GM18867 (cell line): ENCODE measurements around the gene PINK1.
A peak's percentile ranks its signal among the peaks of the same experiment; 100 is the strongest.

Source experiments
- ATAC-seq: cut with Tn5 transposase; IDR thresholded peaks from one replicate; pipeline ENCODE4 v1.9.1; 2021; ENCODE audit warnings: mild to moderate bottlenecking, moderate library complexity; ENCODE audit not compliant: unreplicated experiment

The PINK1 gene

GRCh38 chr1:20643080-20643479 lies 9.8 kb downstream of the PINK1 start:
- no peak for ATAC-seq

DNA sequence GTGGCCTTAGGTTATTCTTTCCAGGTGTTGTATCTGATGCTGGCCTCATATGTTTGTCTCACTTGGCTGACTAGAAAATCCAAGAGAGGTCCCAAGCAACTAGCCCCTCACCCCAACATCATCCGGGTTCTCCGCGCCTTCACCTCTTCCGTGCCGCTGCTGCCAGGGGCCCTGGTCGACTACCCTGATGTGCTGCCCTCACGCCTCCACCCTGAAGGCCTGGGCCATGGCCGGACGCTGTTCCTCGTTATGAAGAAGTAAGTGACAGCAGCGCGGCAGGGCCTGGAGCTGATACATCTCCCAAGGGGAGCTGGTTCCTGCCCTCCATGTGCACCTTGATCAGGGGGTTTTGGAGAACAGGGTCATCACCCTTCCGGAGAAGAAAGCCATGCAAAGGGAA lies 11.2 kb downstream of the PINK1 start:
- ATAC-seq, result no peak

- no peak for ATAC-seq
These were observed 12.2 kb downstream of the PINK1 start for GRCh38 chr1:20645414-20645813.

- ATAC-seq, result no peak
These were observed 15.2 kb downstream of the PINK1 start for GRCh38 chr1:20648438-20648837.

DNA sequence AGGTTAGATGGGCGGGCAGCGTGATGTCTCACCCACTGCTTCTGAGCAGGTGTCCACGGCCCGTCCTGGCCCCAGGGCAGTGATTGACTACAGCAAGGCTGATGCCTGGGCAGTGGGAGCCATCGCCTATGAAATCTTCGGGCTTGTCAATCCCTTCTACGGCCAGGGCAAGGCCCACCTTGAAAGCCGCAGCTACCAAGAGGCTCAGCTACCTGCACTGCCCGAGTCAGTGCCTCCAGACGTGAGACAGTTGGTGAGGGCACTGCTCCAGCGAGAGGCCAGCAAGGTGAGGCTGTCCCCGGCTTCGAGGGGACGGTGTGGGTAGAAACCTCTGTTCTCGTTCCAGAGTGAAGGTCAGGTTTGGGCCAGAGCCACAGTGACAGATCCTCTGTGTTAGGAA lies 15.7 kb downstream of the PINK1 start:
- ATAC-seq, result no peak

DNA sequence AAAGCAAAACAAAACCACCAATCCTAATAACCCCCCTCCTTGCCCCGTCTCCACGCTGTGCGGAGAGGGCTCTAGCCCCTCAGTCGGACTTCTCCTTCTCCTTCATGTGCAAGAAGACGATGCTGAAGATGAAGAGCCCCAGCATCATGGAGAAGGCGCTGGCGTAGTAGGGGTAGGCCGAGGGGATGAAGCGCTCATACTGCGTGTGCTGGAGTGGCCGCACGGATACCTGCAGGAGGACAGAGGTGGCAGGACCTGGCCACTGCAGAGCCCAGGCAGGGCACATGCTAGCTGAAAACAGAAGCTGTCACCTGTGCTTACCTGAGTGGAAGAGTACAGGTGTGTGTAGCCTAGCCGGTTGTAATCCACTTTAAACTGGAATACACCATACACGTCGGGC lies 19.0 kb downstream of the PINK1 start:
- ATAC-seq, result no peak

DNA sequence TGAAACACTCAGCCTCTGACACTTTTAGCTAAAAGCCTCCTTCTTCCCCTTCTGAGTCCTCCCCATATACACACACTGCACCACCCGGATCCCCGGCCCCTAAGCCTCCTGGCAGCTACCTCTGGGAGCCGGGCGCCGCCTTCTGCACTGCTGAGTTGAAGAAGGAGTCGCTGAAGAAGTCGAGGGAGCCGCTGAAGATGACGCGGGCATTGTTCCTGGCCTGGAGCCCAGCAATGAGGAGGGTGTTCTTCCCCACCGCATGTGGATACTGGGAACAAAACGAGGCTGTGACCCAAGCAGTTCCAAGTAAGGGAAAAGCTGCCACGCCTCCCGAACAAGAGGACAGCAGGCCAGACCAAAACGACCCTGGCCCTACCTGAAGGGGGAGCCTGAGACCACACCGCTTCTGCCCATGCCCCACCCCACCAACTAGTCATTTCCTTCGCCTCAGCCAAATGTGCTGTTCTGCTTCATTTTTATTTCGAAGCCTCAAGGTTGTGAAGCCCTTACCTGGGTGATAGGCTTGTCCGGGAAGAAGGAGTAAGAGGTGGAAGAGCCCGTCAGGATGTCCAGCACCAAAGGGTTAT lies 20.9 kb downstream of the PINK1 start:
- no peak for ATAC-seq

DNA sequence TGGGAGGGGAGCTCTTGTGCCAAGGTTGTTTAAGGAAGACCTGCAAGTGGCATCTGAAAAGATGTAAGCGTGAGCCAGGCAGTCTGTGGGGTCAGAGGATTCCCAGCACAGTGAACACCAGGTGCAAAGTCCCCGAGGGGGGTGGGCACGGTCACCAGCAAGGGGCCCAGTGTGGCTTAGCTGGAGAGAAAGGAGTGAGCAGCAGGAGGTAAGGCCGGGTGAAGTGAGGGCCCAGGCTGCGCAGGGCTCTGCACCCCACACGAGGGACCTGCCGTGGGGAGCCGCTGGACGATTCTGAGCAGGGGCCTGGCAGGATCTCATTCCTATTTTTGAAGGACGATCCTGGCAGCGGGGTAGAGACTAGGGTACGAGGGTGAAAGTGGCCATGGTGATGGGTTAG lies 23.8 kb downstream of the PINK1 start:
- ATAC-seq, result no peak

- ATAC-seq, result no peak
These were observed 25.1 kb downstream of the PINK1 start for GRCh38 chr1:20658166-20658915.

GRCh38 chr1:20660363-20660762 lies 27.1 kb downstream of the PINK1 start:
- no peak for ATAC-seq

GRCh38 chr1:20660847-20661206 lies 27.6 kb downstream of the PINK1 start:
- peak; percentile 2 for ATAC-seq

DNA sequence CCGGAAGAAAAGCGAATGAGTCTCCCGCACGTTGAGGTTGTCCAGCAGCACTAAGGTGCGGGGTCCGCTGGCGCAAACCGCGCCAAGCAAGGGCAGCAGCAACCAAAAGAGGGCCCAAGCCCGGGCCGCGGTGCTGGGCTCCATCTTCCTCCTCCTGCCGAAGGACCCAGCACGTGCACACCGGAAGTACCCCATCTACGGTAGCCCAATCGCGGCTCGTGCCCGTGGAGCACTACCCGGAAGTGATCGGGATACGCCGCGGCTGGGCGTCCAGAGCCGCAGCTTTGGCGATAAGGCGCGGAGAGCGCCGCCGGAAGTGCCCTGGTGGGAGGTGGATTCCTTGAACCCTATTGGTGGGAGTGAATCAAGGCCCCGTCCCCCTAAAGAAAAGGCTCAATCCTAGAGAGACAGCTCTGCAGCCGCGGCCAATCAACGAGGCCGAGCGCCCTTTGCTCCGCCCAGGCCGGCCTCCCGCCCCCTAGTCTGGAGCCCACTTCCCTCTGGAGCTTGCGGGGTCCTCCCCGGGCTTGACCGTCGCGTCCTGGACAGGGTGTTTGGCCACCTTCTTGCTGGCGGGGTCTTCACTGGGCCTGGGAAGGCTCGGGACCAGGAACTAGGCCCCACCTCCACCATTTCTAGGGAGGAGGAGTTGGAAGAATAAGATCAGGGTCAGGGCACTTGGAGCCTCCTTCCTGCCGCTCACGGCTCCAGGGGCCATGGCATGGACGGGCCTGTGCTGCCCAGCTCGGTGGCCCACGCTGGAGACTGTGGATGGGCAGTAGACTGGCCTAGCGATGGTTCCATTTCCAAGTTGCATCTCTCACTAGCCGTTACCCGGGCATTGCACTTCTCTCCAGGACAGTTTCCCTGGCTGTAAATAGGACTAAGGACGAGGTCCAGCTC lies 28.2 kb downstream of the PINK1 start, which contains the start of gene DDOST:
DDOST (minus strand) TSS at position 163 of the 903 bp plus-strand sequence; CDS start at position 144, 19 bp downstream.
- ATAC-seq, result peak; percentile 94

- ATAC-seq, result no peak
These were observed 28.8 kb downstream of the PINK1 start for GRCh38 chr1:20662110-20662475.

GRCh38 chr1:20663365-20663764 lies 30.1 kb downstream of the PINK1 start:
- no peak for ATAC-seq

GRCh38 chr1:20663969-20664715 lies 30.9 kb downstream of the PINK1 start:
- no peak for ATAC-seq

- no peak for ATAC-seq
These were observed 32.5 kb downstream of the PINK1 start for GRCh38 chr1:20665726-20666125.

GRCh38 chr1:20666146-20666545 lies 32.9 kb downstream of the PINK1 start:
- ATAC-seq, result no peak

- ATAC-seq, result no peak
These were observed 33.5 kb downstream of the PINK1 start for GRCh38 chr1:20666804-20667203.

DNA sequence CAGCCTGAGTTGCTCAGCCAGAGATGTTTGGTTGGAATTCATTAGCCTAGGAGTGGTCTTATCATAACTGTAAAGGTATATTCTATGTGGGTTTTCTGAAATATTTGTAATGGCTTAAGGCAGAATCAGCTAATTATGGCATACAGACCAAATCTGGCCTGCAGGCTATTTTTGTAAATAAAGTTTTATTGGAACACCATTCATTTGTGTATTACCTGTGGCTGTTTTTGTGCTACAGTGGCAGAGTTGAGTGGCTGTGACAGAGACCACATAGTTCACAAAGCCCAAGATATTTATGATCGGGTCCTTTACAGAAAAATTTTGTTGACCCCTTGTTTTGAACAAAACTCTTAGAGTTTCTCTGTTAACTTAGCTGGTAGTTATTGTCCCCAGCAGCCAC lies 35.3 kb downstream of the PINK1 start:
- no peak for ATAC-seq

GRCh38 chr1:20670936-20671335 lies 37.7 kb downstream of the PINK1 start:
- no peak for ATAC-seq

DNA sequence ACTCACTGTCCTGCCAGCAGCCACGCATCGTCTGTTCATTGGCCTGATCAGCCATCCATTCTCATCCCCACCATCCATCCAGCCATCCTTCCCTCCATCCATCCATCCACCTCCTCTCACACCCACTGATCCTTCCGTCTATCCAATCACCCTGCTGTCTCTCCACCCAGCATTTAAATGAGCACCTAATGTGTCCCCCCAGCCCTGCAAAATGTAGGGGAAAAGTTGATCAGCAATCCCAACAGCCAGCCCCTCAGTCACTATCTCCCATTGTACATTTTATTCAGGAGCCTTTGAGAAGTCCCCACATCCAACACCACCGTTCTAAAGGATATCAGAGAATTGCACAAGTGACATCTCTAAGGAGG lies 39.0 kb downstream of the PINK1 start:
- no peak for ATAC-seq
